ENCODE measurements around the gene FLACC1.

DNA sequence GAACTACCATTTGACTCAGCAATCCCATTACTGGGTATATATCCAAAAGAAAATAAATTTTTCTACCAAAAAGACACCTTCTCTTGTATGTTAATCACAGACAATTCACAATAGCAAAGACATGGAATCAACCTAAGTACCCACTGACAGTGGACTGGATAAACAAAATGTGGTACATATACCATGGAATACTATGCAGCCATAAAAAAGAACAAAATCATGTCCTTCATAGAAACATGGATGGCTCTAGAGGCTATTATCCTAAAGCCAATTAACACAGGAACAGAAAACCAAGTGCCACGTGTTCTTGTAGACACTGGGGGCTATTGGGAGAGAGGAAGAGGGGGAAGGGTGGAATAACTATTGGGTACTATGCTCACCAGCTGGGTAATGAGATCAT lies 27.7 kb downstream of the FLACC1 start:
- TF ChIP-seq RARB (CRISPR knock-in tag; IDR thresholded peaks at IDR 0.05) (no peak), GLIS3 (CRISPR knock-in tag; IDR thresholded peaks at IDR 0.05) (no peak), ZNF8 (CRISPR knock-in tag; IDR thresholded peaks at IDR 0.05) (no peak), ARNTL (CRISPR knock-in tag; IDR thresholded peaks at IDR 0.05; ENCODE audit: borderline replicate concordance, low read depth) (no peak)

Measured in SK-N-SH treated with all-trans-retinoic acid at 6 μM for 48 hours (cell line).